Stimulated activated CD8-positive, alpha-beta memory T cell treated with anti-CD3 and anti-CD28 coated beads, Interleukin-15, amount 100 ng/mL, for 1 hour (primary cell): ENCODE results near the gene MTUS2.

Source experiments
- DNase-seq: peaks from one replicate; pipeline ENCODE4 v3.0.0-alpha.2; 2020; ENCODE audit warnings: low read depth

The MTUS2 gene

GRCh38 chr13:29402166-29402636 lies 582.1 kb downstream of the MTUS2 start:
- DNase-seq, result no peak

GRCh38 chr13:29405401-29405800 lies 585.3 kb downstream of the MTUS2 start:
- DNase-seq, result no peak

GRCh38 chr13:29411481-29411880 lies 591.3 kb downstream of the MTUS2 start:
- no peak for DNase-seq

- DNase-seq, result no peak
These were observed 597.9 kb downstream of the MTUS2 start for GRCh38 chr13:29418026-29418425.

GRCh38 chr13:29421118-29421517 lies 601.0 kb downstream of the MTUS2 start:
- no peak for DNase-seq

GRCh38 chr13:29422015-29422414 lies 601.9 kb downstream of the MTUS2 start:
- DNase-seq, result no peak

GRCh38 chr13:29423050-29423449 lies 602.9 kb downstream of the MTUS2 start:
- no peak for DNase-seq

GRCh38 chr13:29427937-29428309 lies 607.8 kb downstream of the MTUS2 start:
- no peak for DNase-seq

GRCh38 chr13:29428310-29429181 lies 608.4 kb downstream of the MTUS2 start:
- DNase-seq, result no peak

- no peak for DNase-seq
These were observed 609.3 kb downstream of the MTUS2 start for GRCh38 chr13:29429286-29429900.

- no peak for DNase-seq
These were observed 614.2 kb downstream of the MTUS2 start for GRCh38 chr13:29434217-29434945.

- no peak for DNase-seq
These were observed 615.2 kb downstream of the MTUS2 start for GRCh38 chr13:29435125-29435911.

- no peak for DNase-seq
These were observed 616.2 kb downstream of the MTUS2 start for GRCh38 chr13:29436291-29436690.

GRCh38 chr13:29436721-29437280 lies 616.7 kb downstream of the MTUS2 start:
- DNase-seq, result no peak

- no peak for DNase-seq
These were observed 618.6 kb downstream of the MTUS2 start for GRCh38 chr13:29438769-29439168.

- DNase-seq, result no peak
These were observed 619.7 kb downstream of the MTUS2 start for GRCh38 chr13:29439601-29440388.

GRCh38 chr13:29441306-29441705 lies 621.2 kb downstream of the MTUS2 start:
- no peak for DNase-seq

- DNase-seq, result no peak
These were observed 625.9 kb downstream of the MTUS2 start for GRCh38 chr13:29446016-29446415.

- no peak for DNase-seq
These were observed 628.0 kb downstream of the MTUS2 start for GRCh38 chr13:29448174-29448573.

GRCh38 chr13:29449726-29450125 lies 629.6 kb downstream of the MTUS2 start:
- DNase-seq, result no peak

- no peak for DNase-seq
These were observed 631.8 kb downstream of the MTUS2 start for GRCh38 chr13:29451976-29452375.
